Progenitor cell of endocrine pancreas (in vitro differentiated cells): ENCODE data around the gene CSMD2. TPM values are rescaled to one million over a fixed set of nuclear protein-coding genes. Genes with fewer than 3 reads are reported as not detected.

ENCODE experiments used
- DNase-seq: peaks from one replicate; pipeline ENCODE4 v3.0.0; 2021; ENCODE audit warnings: low spot score; ENCODE audit not compliant: unreplicated experiment
- H3K27ac Mint-ChIP-seq: 2 replicates; pipeline ENCODE4 v1.8.0; 2021; ENCODE audit warnings: mild to moderate bottlenecking, moderate library complexity, mixed read lengths
- H3K27me3 Mint-ChIP-seq: 2 replicates; pipeline ENCODE4 v1.8.0; 2021; ENCODE audit warnings: mixed read lengths
- H3K36me3 Mint-ChIP-seq: 2 replicates; pipeline ENCODE4 v1.8.0; 2022; ENCODE audit warnings: mixed read lengths; ENCODE audit not compliant: insufficient read depth
- H3K4me1 Mint-ChIP-seq: 2 replicates; pipeline ENCODE4 v1.8.0; 2021; ENCODE audit warnings: low read depth, mixed read lengths
- H3K4me3 Mint-ChIP-seq: 2 replicates; pipeline ENCODE4 v1.8.0; 2021; ENCODE audit warnings: low read depth, mild to moderate bottlenecking, moderate library complexity, mixed read lengths
- H3K9me3 Mint-ChIP-seq: 2 replicates; pipeline ENCODE4 v1.8.0; 2021; ENCODE audit warnings: low read depth, mixed read lengths
- total RNA-seq: library from RNA; stranded (reverse); gene quantifications from 2 replicates; pipeline ENCODE4 v1.2.1, GENCODE V29; 2021
- TF ChIP-seq, protein P1 (sequence below): fragments of 200-600 bp; sonication (generic); IDR thresholded peaks from one replicate; pipeline ENCODE4 v1.5.0; 2021; ENCODE audit warnings: antibody characterized with exemption, mild to moderate bottlenecking; ENCODE audit not compliant: unreplicated experiment

CSMD2 gene
- total RNA-seq, 1 donor from 2014 or later: 0.38 TPM

DNA sequence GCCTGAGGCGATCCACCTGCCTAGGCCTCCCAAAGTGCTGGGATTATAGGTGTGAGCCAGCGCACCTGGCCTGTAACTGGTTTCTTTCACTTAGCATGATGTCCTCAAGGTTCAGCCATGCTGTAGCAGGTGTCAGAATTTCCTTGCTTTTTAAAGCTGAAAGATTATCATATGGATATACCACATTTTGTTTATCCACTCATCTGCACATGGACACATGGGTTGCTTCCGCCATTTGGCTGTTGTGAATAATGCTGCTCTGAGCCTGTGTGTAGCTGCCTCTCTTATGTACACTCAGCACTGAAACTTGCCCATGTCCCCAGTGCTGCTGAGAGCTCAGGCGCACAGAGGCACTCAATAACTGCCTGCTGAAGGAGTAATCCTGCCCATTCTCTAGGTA, 11.8 kb downstream of the CSMD2 start:
- no peaks in the 10 kb centered on the region for H3K9me3 Mint-ChIP-seq
- no peaks in the 10 kb centered on the region for H3K36me3 Mint-ChIP-seq
- H3K4me3 Mint-ChIP-seq: no peak overlapping the region
- DNase-seq: no peak
- H3K27me3 Mint-ChIP-seq: peaks cover 41% of the 10 kb centered on the region
- H3K27ac Mint-ChIP-seq: no peak overlapping the region
- TF ChIP-seq, protein P1, sequence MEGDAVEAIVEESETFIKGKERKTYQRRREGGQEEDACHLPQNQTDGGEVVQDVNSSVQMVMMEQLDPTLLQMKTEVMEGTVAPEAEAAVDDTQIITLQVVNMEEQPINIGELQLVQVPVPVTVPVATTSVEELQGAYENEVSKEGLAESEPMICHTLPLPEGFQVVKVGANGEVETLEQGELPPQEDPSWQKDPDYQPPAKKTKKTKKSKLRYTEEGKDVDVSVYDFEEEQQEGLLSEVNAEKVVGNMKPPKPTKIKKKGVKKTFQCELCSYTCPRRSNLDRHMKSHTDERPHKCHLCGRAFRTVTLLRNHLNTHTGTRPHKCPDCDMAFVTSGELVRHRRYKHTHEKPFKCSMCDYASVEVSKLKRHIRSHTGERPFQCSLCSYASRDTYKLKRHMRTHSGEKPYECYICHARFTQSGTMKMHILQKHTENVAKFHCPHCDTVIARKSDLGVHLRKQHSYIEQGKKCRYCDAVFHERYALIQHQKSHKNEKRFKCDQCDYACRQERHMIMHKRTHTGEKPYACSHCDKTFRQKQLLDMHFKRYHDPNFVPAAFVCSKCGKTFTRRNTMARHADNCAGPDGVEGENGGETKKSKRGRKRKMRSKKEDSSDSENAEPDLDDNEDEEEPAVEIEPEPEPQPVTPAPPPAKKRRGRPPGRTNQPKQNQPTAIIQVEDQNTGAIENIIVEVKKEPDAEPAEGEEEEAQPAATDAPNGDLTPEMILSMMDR: no peak
- no peaks in the 10 kb centered on the region for H3K4me1 Mint-ChIP-seq

DNA sequence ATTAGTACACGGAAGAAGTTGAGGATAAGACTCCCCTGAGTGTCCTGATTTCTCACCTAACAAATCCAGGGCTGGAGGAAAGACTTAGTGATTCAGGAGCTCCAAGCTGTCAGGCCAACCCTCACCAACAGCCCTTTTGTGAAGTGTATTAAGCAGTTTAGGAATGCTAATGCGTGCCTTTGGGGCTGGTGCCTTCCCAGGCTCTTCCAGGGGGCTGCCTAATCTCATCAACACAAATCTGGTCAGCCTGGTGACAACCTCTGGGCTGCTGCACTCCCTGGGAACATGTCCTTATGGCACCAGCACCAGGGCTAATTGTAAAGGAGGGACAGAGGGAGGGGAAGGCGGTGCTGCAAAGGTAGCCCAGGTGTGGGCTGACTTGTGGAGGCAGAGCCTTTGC, 15.5 kb downstream of the CSMD2 start:
- Mint-ChIP-seq H3K4me1 (no peaks in the 10 kb centered on the region), H3K27ac (peak overlapping the region; percentile 4), H3K4me3 (no peak overlapping the region), H3K36me3 (no peaks in the 10 kb centered on the region), H3K9me3 (no peaks in the 10 kb centered on the region), H3K27me3 (peaks cover 44% of the 10 kb centered on the region)
- no peak for DNase-seq
- TF ChIP-seq, protein P1: no peak

DNA sequence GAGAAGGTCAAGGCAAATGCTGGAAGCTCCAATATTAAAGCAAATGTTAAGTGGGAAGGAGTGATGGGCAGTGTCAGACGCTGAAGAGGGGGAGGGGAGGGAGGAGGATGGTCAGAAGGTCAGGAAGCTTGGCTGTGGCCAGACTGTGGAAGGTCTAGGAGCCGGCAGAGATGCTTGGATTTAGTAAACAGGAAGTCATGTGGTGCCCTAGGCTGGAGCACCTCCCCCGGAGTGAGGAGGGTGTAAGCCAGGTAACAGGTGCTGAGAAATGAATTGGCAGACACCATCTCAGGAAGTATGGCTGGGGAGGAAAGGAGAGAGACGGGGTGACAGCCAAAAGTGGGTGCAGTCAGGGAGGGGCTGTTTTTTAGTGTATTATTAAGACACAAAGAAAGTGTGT, 17.7 kb downstream of the CSMD2 start:
- DNase-seq: no peak
- Mint-ChIP-seq H3K27me3 (peaks cover 36% of the 10 kb centered on the region), H3K36me3 (no peaks in the 10 kb centered on the region), H3K4me1 (peaks cover 2% of the 10 kb centered on the region), H3K27ac (no peak overlapping the region), H3K4me3 (no peak overlapping the region), H3K9me3 (no peaks in the 10 kb centered on the region)
- TF ChIP-seq, protein P1: no peak

DNA sequence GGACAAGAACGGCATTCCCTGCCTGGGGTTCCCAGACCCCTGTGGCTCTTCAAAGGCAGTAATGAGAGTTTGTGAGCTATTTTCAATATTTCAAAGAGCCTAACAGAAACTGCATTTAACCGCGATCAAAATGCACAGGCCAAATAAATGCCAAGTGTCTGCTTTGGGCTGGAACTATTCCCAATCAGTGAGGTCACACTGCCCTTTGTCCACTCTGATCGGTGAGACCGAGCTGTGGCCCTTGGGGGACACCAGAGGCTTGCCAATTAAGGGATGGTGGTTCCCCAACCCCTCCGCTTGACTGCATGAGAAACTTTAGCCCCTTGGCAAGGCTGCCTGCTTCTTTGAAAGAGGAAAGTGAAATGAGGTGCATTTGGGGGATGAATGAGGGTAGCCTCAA, 20.3 kb downstream of the CSMD2 start:
- Mint-ChIP-seq H3K9me3 (no peaks in the 10 kb centered on the region), H3K4me1 (peaks cover 2% of the 10 kb centered on the region), H3K27ac (no peak overlapping the region), H3K36me3 (no peaks in the 10 kb centered on the region), H3K27me3 (peaks cover 35% of the 10 kb centered on the region), H3K4me3 (no peak overlapping the region)
- no peak for DNase-seq
- TF ChIP-seq, protein P1: no peak

DNA sequence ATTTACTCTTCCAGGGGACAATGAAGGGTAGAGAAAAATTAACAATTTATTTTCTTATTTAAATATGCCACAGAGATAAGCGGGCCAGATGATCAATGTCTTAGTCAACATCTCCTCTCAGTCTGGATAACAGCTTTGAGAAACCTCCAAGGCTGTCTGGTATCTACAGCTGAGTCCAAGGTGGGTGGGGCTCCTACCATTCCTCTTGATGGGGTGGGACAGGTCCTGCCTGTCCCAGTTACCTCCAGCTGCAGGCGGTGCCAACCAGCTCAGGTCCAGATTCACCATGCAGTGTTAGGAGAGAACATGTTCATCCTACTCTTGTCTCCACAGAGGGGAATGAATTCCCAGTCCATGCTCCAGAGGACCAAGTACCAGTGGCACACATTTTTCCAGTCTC, 21.1 kb downstream of the CSMD2 start:
- Mint-ChIP-seq H3K36me3 (no peaks in the 10 kb centered on the region), H3K4me3 (no peak overlapping the region), H3K9me3 (no peaks in the 10 kb centered on the region), H3K27ac (no peak overlapping the region), H3K4me1 (peaks cover 2% of the 10 kb centered on the region), H3K27me3 (peaks cover 28% of the 10 kb centered on the region)
- no peak for DNase-seq
- TF ChIP-seq, protein P1: no peak
